ENCODE measurements around the gene BAHCC1. TPM values are rescaled to one million over a fixed set of nuclear protein-coding genes. Genes with fewer than 3 reads are reported as not detected.

The BAHCC1 gene
- total RNA-seq, 1 donor from 2014 or later = 3.4 TPM

DNA sequence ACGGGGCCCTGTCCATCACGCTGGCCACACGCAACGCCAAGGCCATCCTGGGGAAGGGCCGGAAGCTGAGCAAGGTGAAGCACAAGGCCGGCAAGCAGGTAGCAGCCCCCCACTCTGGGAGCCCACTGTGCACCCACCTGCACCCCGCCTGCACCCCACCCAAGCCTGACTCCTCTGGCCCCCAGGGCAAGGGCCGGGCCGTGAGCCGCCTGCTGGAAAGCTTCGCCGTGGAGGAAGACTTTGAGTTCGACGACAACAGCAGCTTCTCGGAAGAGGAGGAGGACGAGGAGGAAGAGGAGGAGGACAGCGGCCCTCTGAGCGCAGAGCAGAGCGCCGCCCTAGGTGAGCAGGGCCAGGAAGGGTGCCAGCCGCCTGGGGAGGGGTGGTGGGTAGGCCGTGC lies 63.4 kb downstream of the BAHCC1 start:
- H3K4me2 ChIP-seq = no peak overlapping the region

GRCh38 chr17:81459224-81459623 lies 64.0 kb downstream of the BAHCC1 start:
- Histone ChIP-seq H3F3A (ENCODE audit: low read depth) (no peaks in the 10 kb centered on the region), H3K9me3 (ENCODE audit: low read depth) (no peaks in the 10 kb centered on the region), H3K4me1 (peaks cover 11% of the 10 kb centered on the region), H2AFZ (replicated peaks) (no peak overlapping the region), H3K4me2 (no peak overlapping the region), H3K27me3 (no peaks in the 10 kb centered on the region), H3K27ac (no peak overlapping the region), H3K4me3 (no peak overlapping the region), H4K20me1 (ENCODE audit: low read depth) (no peaks in the 10 kb centered on the region), H3K9ac (no peak overlapping the region), H3K36me3 (no peaks in the 10 kb centered on the region), H3K79me2 (ENCODE audit: low read depth) (no peaks in the 10 kb centered on the region)
- no peak overlapping the region for H3K4me3 Mint-ChIP-seq
- peaks cover 8% of the 10 kb centered on the region for H3K36me3 Mint-ChIP-seq
- H3K27ac Mint-ChIP-seq = no peak overlapping the region
- H3K27me3 Mint-ChIP-seq (ENCODE audit: insufficient read depth, low read depth) = peaks cover 6% of the 10 kb centered on the region
- no peak for DNase-seq (ENCODE audit: low spot score)
- TF ChIP-seq CTCF (IDR thresholded peaks at IDR 0.05) (no peak), EZH2phosphoT487 (IDR thresholded peaks at IDR 0.05) (no peak), EZH2 (IDR thresholded peaks at IDR 0.05) (no peak)
- peaks cover 3% of the 10 kb centered on the region for H3K9me3 Mint-ChIP-seq
- H3K4me1 Mint-ChIP-seq = no peaks in the 10 kb centered on the region

More for the DNA sequence above, 63.4 kb downstream of the BAHCC1 start:
- Mint-ChIP-seq H3K27me3 (ENCODE audit: insufficient read depth, low read depth) (peaks cover 6% of the 10 kb centered on the region), H3K27ac (no peak overlapping the region), H3K36me3 (peaks cover 5% of the 10 kb centered on the region), H3K4me3 (no peak overlapping the region), H3K4me1 (no peaks in the 10 kb centered on the region), H3K9me3 (peaks cover 3% of the 10 kb centered on the region)
- peaks cover 11% of the 10 kb centered on the region for H3K4me1 ChIP-seq
- TF ChIP-seq EZH2phosphoT487 (IDR thresholded peaks at IDR 0.05) = no peak
- no peak for TF ChIP-seq EZH2 (IDR thresholded peaks at IDR 0.05)
- TF ChIP-seq CTCF (IDR thresholded peaks at IDR 0.05) = no peak
- no peaks in the 10 kb centered on the region for H3K79me2 ChIP-seq (ENCODE audit: low read depth)
- no peak overlapping the region for H3K27ac ChIP-seq
- H3K36me3 ChIP-seq = no peaks in the 10 kb centered on the region
- no peaks in the 10 kb centered on the region for H4K20me1 ChIP-seq (ENCODE audit: low read depth)
- DNase-seq (ENCODE audit: low spot score) = no peak
- no peaks in the 10 kb centered on the region for H3K9me3 ChIP-seq (ENCODE audit: low read depth)
- no peak overlapping the region for H3K9ac ChIP-seq
- no peaks in the 10 kb centered on the region for H3F3A ChIP-seq (ENCODE audit: low read depth)
- no peak overlapping the region for H3K4me3 ChIP-seq
- no peaks in the 10 kb centered on the region for H3K27me3 ChIP-seq
- no peak overlapping the region for H2AFZ ChIP-seq (replicated peaks)

- H3K27me3 ChIP-seq = no peaks in the 10 kb centered on the region
- no peaks in the 10 kb centered on the region for H3F3A ChIP-seq (ENCODE audit: low read depth)
- DNase-seq (ENCODE audit: low spot score) = no peak
- H3K4me3 ChIP-seq = no peak overlapping the region
- H3K27ac ChIP-seq = no peak overlapping the region
- H4K20me1 ChIP-seq (ENCODE audit: low read depth) = no peaks in the 10 kb centered on the region
- Mint-ChIP-seq H3K4me1 (no peaks in the 10 kb centered on the region), H3K9me3 (peaks cover 3% of the 10 kb centered on the region), H3K27ac (no peak overlapping the region), H3K27me3 (ENCODE audit: insufficient read depth, low read depth) (peaks cover 4% of the 10 kb centered on the region), H3K36me3 (peaks cover 11% of the 10 kb centered on the region), H3K4me3 (no peak overlapping the region)
- TF ChIP-seq EZH2 (IDR thresholded peaks at IDR 0.05) (no peak), EZH2phosphoT487 (IDR thresholded peaks at IDR 0.05) (no peak), CTCF (IDR thresholded peaks at IDR 0.05) (no peak)
- H3K4me2 ChIP-seq = no peak overlapping the region
- H3K79me2 ChIP-seq (ENCODE audit: low read depth) = no peaks in the 10 kb centered on the region
- H3K9ac ChIP-seq = no peak overlapping the region
- peaks cover 11% of the 10 kb centered on the region for H3K4me1 ChIP-seq
- H2AFZ ChIP-seq (replicated peaks) = no peak overlapping the region
- H3K9me3 ChIP-seq (ENCODE audit: low read depth) = no peaks in the 10 kb centered on the region
- H3K36me3 ChIP-seq = no peaks in the 10 kb centered on the region
These were observed 64.6 kb downstream of the BAHCC1 start for GRCh38 chr17:81459864-81460263.

Data from neural progenitor cell (in vitro differentiated cells).